ENCODE results near the gene EIF3D. TPM values are rescaled to one million over a fixed set of nuclear protein-coding genes. Genes with fewer than 3 reads are reported as not detected.

Gene EIF3D
- total and polyA plus RNA-seq, 9 of the 15 experiments (the other 6 are each of a cell fraction or from before 2014, with no cell fraction given), result 191 to 422 (median 279) TPM

DNA sequence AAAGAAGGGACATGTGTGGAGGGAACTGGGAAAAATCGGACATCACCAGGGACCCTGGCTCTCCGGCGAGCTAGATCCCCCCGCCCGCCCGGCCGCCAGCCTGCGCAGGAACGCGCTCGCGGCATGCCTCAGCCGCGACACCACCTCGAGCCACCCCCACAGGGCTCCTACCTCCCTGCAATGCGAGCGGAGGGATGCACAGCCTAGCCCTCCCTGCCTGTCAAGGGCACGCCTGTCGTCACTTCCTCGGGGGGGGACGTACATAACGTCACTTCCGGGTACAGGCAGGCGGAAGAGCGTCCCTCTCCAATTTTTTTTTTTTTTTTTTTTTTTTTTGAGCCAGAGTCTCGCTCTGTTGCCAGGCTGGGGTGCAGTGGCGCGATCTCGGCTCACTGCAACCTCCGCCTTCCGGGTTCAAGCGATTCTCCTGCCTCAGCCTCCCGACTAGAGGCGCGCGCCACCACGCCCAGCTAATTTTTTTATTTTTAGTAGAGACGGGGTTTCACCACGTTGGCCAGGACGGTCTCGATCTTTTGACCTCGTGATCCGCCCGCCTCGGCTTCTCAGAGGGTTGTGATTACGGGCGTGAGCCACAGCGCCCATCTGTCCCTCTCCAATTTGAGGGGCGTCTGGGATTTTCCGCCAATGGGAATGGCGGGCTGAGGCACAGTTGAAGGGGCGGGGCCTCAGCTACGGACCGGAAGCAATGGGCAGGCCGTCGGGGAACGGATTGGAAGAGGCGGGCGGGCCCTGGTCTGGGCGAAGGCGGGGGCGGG lies 47.4 kb downstream of the EIF3D start, which contains the start of gene TXN2 (continued):
- peak; percentile 95 for TF ChIP-seq GABPB1 (CRISPR knock-in tag; IDR thresholded peaks at IDR 0.05)
- TF ChIP-seq SIN3A (IDR thresholded peaks at IDR 0.05; ENCODE audit: borderline replicate concordance in 2 of 2, control insufficient read depth in 1 of 2, low read depth in 2 of 2, low read length in 2 of 2), result peak; percentile 21 to 30; a peak in 1 of 4 replicates
- TF ChIP-seq MBD2 (IDR thresholded peaks at IDR 0.05; ENCODE audit: borderline replicate concordance, low read depth), result peak; percentile 10; the same call in 1 of the 2 replicates
- TF ChIP-seq RB1 (IDR thresholded peaks at IDR 0.05; ENCODE audit: low read depth), result 0 out of 2 replicates have a peak, but pooled peaks have one; percentile 13
- TF ChIP-seq ZNF197 (CRISPR knock-in tag; IDR thresholded peaks at IDR 0.05; ENCODE audit: low read depth), result peak; percentile 71; the same call in 1 of the 2 replicates
- TF ChIP-seq MAZ (CRISPR knock-in tag; conservative IDR thresholded peaks at IDR 0.05 in 1 of 2, IDR thresholded peaks at IDR 0.05 in 1 of 2), result peak; percentile 63 to 68
- 0 out of 2 replicates have a peak, but pooled peaks have one; percentile 43 for TF ChIP-seq CTBP1 (IDR thresholded peaks at IDR 0.05; ENCODE audit: borderline replicate concordance)
- TF ChIP-seq, protein P1, sequence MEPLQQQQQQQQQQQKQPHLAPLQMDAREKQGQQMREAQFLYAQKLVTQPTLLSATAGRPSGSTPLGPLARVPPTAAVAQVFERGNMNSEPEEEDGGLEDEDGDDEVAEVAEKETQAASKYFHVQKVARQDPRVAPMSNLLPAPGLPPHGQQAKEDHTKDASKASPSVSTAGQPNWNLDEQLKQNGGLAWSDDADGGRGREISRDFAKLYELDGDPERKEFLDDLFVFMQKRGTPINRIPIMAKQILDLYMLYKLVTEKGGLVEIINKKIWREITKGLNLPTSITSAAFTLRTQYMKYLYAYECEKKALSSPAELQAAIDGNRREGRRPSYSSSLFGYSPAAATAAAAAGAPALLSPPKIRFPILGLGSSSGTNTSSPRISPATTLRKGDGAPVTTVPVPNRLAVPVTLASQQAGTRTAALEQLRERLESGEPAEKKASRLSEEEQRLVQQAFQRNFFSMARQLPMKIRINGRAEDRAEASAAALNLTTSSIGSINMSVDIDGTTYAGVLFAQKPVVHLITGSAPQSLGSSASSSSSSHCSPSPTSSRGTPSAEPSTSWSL (CRISPR knock-in tag; IDR thresholded peaks at IDR 0.05; ENCODE audit: borderline replicate concordance), result no peak
- peak; percentile 53 for TF ChIP-seq SMAD1 (IDR thresholded peaks at IDR 0.05; ENCODE audit: low read depth, low read length, partially characterized antibody)
- peak; percentile 67 for TF ChIP-seq TBP (optimal IDR thresholded peaks at IDR 0.05; ENCODE audit: low read depth, low read length)
- peak; percentile 33 for TF ChIP-seq HMGN3 (IDR thresholded peaks at IDR 0.05; ENCODE audit: borderline replicate concordance, extremely low read depth, insufficient read length, low read depth, low read length)
- TF ChIP-seq MEIS2 (IDR thresholded peaks at IDR 0.05; ENCODE audit: partially characterized antibody), result peak; percentile 42
- TF ChIP-seq, protein P2, sequence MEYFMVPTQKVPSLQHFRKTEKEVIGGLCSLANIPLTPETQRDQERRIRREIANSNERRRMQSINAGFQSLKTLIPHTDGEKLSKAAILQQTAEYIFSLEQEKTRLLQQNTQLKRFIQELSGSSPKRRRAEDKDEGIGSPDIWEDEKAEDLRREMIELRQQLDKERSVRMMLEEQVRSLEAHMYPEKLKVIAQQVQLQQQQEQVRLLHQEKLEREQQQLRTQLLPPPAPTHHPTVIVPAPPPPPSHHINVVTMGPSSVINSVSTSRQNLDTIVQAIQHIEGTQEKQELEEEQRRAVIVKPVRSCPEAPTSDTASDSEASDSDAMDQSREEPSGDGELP (CRISPR knock-in tag; IDR thresholded peaks at IDR 0.05; ENCODE audit: borderline replicate concordance), result peak; percentile 79
- TF ChIP-seq, protein P3, sequence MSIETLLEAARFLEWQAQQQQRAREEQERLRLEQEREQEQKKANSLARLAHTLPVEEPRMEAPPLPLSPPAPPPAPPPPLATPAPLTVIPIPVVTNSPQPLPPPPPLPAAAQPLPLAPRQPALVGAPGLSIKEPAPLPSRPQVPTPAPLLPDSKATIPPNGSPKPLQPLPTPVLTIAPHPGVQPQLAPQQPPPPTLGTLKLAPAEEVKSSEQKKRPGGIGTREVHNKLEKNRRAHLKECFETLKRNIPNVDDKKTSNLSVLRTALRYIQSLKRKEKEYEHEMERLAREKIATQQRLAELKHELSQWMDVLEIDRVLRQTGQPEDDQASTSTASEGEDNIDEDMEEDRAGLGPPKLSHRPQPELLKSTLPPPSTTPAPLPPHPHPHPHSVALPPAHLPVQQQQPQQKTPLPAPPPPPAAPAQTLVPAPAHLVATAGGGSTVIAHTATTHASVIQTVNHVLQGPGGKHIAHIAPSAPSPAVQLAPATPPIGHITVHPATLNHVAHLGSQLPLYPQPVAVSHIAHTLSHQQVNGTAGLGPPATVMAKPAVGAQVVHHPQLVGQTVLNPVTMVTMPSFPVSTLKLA (conservative IDR thresholded peaks at IDR 0.05), result peak; percentile 51 to 79; a peak in 3 of 4 replicates
- TF ChIP-seq ATF1 (CRISPR knock-in tag; IDR thresholded peaks at IDR 0.05), result 0 out of 2 replicates have a peak, but pooled peaks have one; percentile 49
- peak; percentile 98 for TF ChIP-seq ATF1 (tag; IDR thresholded peaks at IDR 0.05)
- no peak for TF ChIP-seq SLC30A9 (CRISPR knock-in tag; IDR thresholded peaks at IDR 0.05)
- no peak for TF ChIP-seq FOXA3 (CRISPR knock-in tag; conservative IDR thresholded peaks at IDR 0.05 in 1 of 2, IDR thresholded peaks at IDR 0.05 in 1 of 2)
- peak in 1 of 2 experiments; percentile 65; a peak in 1 of 4 replicates for TF ChIP-seq SRF (CRISPR knock-in tag; IDR thresholded peaks at IDR 0.05)

Measured in K562 (cell line).